ENCODE results near the gene SNPH.

SNPH gene

DNA sequence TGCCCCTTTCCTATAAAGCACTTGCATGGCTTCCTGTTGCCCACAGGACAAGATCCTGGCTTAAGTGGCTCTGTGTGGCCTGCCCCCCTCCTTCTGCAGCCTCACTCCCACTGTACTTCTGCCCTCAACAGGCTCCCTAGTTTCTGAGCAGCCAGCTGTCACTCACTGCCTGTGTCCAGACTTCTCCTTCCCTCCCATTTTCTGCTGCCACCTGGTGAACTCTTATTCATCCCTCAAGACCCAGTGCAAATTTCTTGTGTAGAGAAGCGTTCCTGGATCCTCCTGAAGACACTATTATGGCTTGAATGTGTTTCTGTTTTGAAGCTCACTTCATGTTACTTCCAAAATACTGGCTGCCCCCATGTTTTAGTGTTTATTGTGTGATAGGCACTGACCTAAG is 26.5 kb downstream of the SNPH start:
- TF ChIP-seq CTCF (IDR thresholded peaks at IDR 0.05; ENCODE audit: insufficient read depth, low read length, missing control alignments), result no peak
- CTCF ChIA-PET, result interaction anchor here (1.1 kb wide), 1 partner anchor 20 kb away, joined by 4 read pairs; no protein-coding TSS in a partner anchor
- POLR2A ChIA-PET, result no interaction called here
- no peak for DNase-seq (ENCODE audit: low read depth, low spot score)
- no peak overlapping the region for H3K4me3 ChIP-seq (ENCODE audit: low read depth, low read length)

- POLR2A ChIA-PET, result no interaction called here
- no peak for TF ChIP-seq CTCF (IDR thresholded peaks at IDR 0.05; ENCODE audit: insufficient read depth, low read length, missing control alignments)
- DNase-seq (ENCODE audit: low read depth, low spot score), result no peak
- CTCF ChIA-PET, result no interaction called here
- H3K4me3 ChIP-seq (ENCODE audit: low read depth, low read length), result no peak overlapping the region
These were observed 27.7 kb downstream of the SNPH start for GRCh38 chr20:1293641-1294379.

GRCh38 chr20:1294497-1294896 is 28.4 kb downstream of the SNPH start:
- no peak overlapping the region for H3K4me3 ChIP-seq (ENCODE audit: low read depth, low read length)
- CTCF ChIA-PET, result no interaction called here
- no peak for DNase-seq (ENCODE audit: low read depth, low spot score)
- TF ChIP-seq CTCF (IDR thresholded peaks at IDR 0.05; ENCODE audit: insufficient read depth, low read length, missing control alignments), result no peak
- POLR2A ChIA-PET, result no interaction called here

DNA sequence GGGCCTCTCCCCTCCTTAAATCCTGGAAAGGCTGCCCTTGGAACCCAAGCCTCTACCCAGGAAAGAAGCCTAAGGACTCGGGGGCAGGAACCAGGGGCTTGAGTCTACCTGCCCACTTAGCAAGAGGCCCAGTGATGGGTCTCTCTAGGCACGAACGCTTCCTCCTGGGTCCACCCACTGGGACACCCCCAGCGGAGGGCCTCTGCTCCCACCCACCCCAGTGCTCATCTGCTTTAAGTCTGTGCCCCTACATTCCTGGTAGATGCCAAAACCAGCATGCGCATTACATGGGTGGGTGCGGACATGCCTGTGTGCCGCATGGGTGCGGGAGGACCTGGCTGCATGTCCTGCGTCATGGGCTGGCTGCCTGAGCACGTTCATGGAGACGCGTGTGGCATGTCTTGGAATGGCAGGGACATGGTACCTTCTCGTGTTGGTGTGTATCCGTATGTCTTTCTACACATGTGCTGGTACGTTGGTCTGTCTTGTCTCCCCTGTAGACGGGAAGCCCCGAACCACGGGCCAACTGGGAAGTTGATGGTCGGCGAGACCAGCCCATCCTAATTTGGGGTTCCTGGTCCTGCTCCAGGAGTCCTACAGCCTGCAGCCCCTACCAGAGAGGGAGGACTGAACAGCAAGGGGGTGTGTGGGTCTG is 29.3 kb downstream of the SNPH start:
- POLR2A ChIA-PET, result no interaction called here
- CTCF ChIA-PET, result no interaction called here
- H3K4me3 ChIP-seq (ENCODE audit: low read depth, low read length), result no peak overlapping the region
- TF ChIP-seq CTCF (IDR thresholded peaks at IDR 0.05; ENCODE audit: insufficient read depth, low read length, missing control alignments), result no peak
- no peak for DNase-seq (ENCODE audit: low read depth, low spot score)

DNA sequence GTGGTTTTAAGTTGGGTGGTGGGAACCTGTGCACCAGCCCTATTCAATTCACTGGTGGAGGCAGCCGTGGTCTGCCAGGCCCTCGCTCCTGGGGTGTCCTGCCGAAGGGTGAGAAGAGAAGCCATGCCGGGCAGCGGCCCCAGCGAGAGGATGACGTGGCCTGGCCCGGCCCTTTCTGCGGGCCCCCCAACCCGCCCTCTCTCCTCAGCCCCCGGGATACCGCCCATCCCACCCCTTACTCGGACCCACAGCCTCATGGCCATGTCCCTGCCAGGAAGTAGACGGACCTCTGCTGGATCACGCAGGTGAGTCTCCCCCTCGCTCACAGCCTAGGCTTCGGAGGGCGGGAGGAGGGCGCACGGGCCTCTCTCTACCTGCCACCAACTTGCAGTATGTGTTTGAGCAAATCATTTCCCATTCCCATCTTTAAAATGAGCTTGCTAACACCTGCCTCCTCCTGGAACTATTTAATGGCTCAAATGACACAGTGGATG is 30.1 kb downstream of the SNPH start:
- ChIA-PET POLR2A (no interaction called here), CTCF (no interaction called here)
- no peak overlapping the region for H3K4me3 ChIP-seq (ENCODE audit: low read depth, low read length)
- TF ChIP-seq CTCF (IDR thresholded peaks at IDR 0.05; ENCODE audit: insufficient read depth, low read length, missing control alignments), result no peak
- no peak for DNase-seq (ENCODE audit: low read depth, low spot score)

GRCh38 chr20:1296922-1297321 is 30.8 kb downstream of the SNPH start:
- TF ChIP-seq CTCF (IDR thresholded peaks at IDR 0.05; ENCODE audit: insufficient read depth, low read length, missing control alignments), result no peak
- ChIA-PET POLR2A (no interaction called here), CTCF (interaction anchor here (2.6 kb wide), 1 partner anchor 16 kb away, joined by 13 read pairs; no protein-coding TSS in a partner anchor)
- DNase-seq (ENCODE audit: low read depth, low spot score), result no peak
- no peak overlapping the region for H3K4me3 ChIP-seq (ENCODE audit: low read depth, low read length)

Data from AG04449 (cell line).